HepG2 (cell line): ENCODE measurements around the gene RBBP8.

Experiments
- ETV6 ChIP-seq: sonication (generic); formaldehyde crosslinking; conservative IDR thresholded peaks from 2 replicates; pipeline ENCODE4 v1.4.0; 2020; ENCODE audit warnings: missing genetic modification reagents
- HDAC2 ChIP-seq: sonication (generic); formaldehyde crosslinking; IDR thresholded peaks from 2 replicates; pipeline ENCODE4 v1.4.0; 2020; ENCODE audit warnings: missing genetic modification reagents
- MIER2 ChIP-seq: IDR thresholded peaks from 2 replicates; pipeline ENCODE4 v1.6.1; 2016; ENCODE audit warnings: missing biosample characterization, missing genetic modification reagents
- POLR2A ChIP-seq, 2 experiments: IDR thresholded peaks; 2 replicates each; pipeline ENCODE4 v1.6.1; 2011; ENCODE audit warnings: low read depth in 2 of 2, low read length in 2 of 2, mild to moderate bottlenecking in 1 of 2, moderate library complexity in 1 of 2; ENCODE audit not compliant: insufficient read depth in 1 of 2
- ZNF230 ChIP-seq: sonication (generic); formaldehyde crosslinking; IDR thresholded peaks from 2 replicates; pipeline ENCODE4 v1.4.0; 2020; ENCODE audit warnings: mild to moderate bottlenecking, missing genetic modification reagents
- ZNF232 ChIP-seq: sonication (generic); formaldehyde crosslinking; IDR thresholded peaks from 2 replicates; pipeline ENCODE4 v1.4.0; 2020; ENCODE audit warnings: missing genetic modification reagents, borderline replicate concordance
- ZNF274 ChIP-seq: sonication (generic); formaldehyde crosslinking; IDR thresholded peaks from 2 replicates; pipeline ENCODE4 v1.5.1; 2020; ENCODE audit warnings: mild to moderate bottlenecking, missing genetic modification reagents
- ZNF3 ChIP-seq: IDR thresholded peaks from 2 replicates; pipeline ENCODE4 v1.7.0; 2017; ENCODE audit warnings: inconsistent platforms
- ZNF317 ChIP-seq: sonication (generic); formaldehyde crosslinking; IDR thresholded peaks from 2 replicates; pipeline ENCODE4 v1.5.0; 2020; ENCODE audit warnings: mild to moderate bottlenecking, missing genetic modification reagents
- ZNF674 ChIP-seq: sonication (generic); formaldehyde crosslinking; IDR thresholded peaks from 2 replicates; pipeline ENCODE4 v1.5.0; 2020; ENCODE audit warnings: low read depth, mild to moderate bottlenecking, missing genetic modification reagents

DNA sequence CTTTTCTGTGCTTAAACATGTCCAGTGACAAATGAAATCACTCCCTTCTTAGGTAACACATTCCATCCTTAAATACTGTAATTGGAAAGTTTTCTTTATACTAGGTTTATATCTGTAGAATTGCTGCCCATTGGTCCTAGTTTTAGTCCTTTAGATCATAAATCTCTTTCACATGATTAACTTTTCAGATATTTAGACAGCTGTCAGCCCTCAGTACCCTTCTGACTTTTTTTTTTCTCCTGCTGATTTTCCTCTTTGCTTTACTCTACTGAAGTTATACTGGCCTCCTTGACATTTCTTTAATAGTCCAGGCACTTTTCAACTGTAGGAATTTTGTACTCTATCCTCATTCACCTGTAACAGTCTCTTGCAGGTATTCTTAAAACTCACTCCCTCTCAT is 28.9 kb downstream of the RBBP8 start:
- TF ChIP-seq ZNF317 (CRISPR knock-in tag) (no peak), ETV6 (CRISPR knock-in tag) (no peak), ZNF674 (CRISPR knock-in tag) (no peak), ZNF232 (no peak), POLR2A (IDR thresholded peaks at IDR 0.05; ENCODE audit: insufficient read depth in 1 of 2, low read depth in 2 of 2, low read length in 2 of 2) (no peak), ZNF274 (CRISPR knock-in tag) (no peak), MIER2 (no peak), ZNF3 (CRISPR knock-in tag) (no peak), ZNF230 (no peak), HDAC2 (CRISPR knock-in tag) (no peak)
